PC-9 (cell line): Measurements from ENCODE around the gene P4HB. TPM values are rescaled to one million over a fixed set of nuclear protein-coding genes. Genes with fewer than 3 reads are reported as not detected.

Source experiments
- BruUV-seq: library from RNA; stranded (reverse); fragments of 400-500 nt; replicated peaks from 2 replicates; lab custom pipeline; 2021; lab: Mats Ljungman, UMichigan
- CTCF ChIA-PET: fragments of 300-600 bp; sonication (Branson Sonifier 250); formaldehyde crosslinking; loops from one replicate; lab custom pipeline; 2022; ENCODE audit warnings: antibody characterized with exemption; lab: Charles Lee
- POLR2A ChIA-PET: fragments of 300-600 bp; sonication (Branson Sonifier 250); formaldehyde crosslinking; loops from one replicate; lab custom pipeline; 2022; ENCODE audit warnings: antibody characterized with exemption; ENCODE audit not compliant: unreplicated experiment; lab: Charles Lee
- DNase-seq, 2 experiments: peaks; one replicate each; pipeline versions ENCODE4 v3.0.0 to v3.0.0-alpha.2; 2015 to 2022; ENCODE audit warnings: mixed read lengths in 1 of 2
- H2AFZ ChIP-seq: fragments of 200-600 bp; sonication (generic); 2 replicates; pipeline ENCODE4 v1.8.1; 2017; ENCODE audit warnings: antibody characterized with exemption
- H3F3A ChIP-seq: fragments of 200-600 bp; sonication (generic); 2 replicates; pipeline ENCODE4 v1.8.1; 2017; ENCODE audit warnings: antibody characterized with exemption, mild to moderate bottlenecking, low read depth; ENCODE audit not compliant: insufficient read depth
- H3K27ac ChIP-seq: fragments of 200-600 bp; sonication (generic); 2 replicates; pipeline ENCODE4 v1.6.1; 2016; ENCODE audit warnings: mixed run types
- H3K27me3 ChIP-seq: fragments of 200-600 bp; sonication (generic); 2 replicates; pipeline ENCODE4 v1.6.1; 2016; ENCODE audit warnings: low read depth, mixed run types; ENCODE audit not compliant: insufficient read depth
- H3K36me3 ChIP-seq: fragments of 200-600 bp; sonication (generic); 2 replicates; pipeline ENCODE4 v1.6.1; 2016; ENCODE audit warnings: low read depth, mixed run types
- H3K4me1 ChIP-seq: fragments of 200-600 bp; sonication (generic); replicated peaks from 2 replicates; pipeline ENCODE4 v1.6.1; 2016; ENCODE audit warnings: mixed run types; ENCODE audit not compliant: insufficient read depth
- H3K4me2 ChIP-seq: fragments of 200-600 bp; sonication (generic); 2 replicates; pipeline ENCODE4 v1.6.1; 2017; ENCODE audit warnings: mixed run types
- H3K4me3 ChIP-seq: fragments of 200-600 bp; sonication (generic); 2 replicates; pipeline ENCODE4 v1.6.1; 2016; ENCODE audit warnings: mixed run types
- H3K79me2 ChIP-seq: fragments of 200-600 bp; sonication (generic); 2 replicates; pipeline ENCODE4 v1.6.1; 2017; ENCODE audit warnings: low read depth, mixed run types
- H3K9me2 ChIP-seq: fragments of 200-600 bp; sonication (generic); 2 replicates; pipeline ENCODE4 v1.8.1; 2017; ENCODE audit warnings: mild to moderate bottlenecking; ENCODE audit not compliant: insufficient read depth
- H3K9me3 ChIP-seq: fragments of 200-600 bp; sonication (generic); 2 replicates; pipeline ENCODE4 v1.8.1; 2016; ENCODE audit warnings: low read depth; ENCODE audit not compliant: insufficient read depth
- H4K20me1 ChIP-seq: fragments of 200-600 bp; sonication (generic); 2 replicates; pipeline ENCODE4 v1.8.1; 2017; ENCODE audit not compliant: insufficient read depth
- EZH2 ChIP-seq: fragments of 200-600 bp; sonication (generic); IDR thresholded peaks from 2 replicates; pipeline ENCODE4 v1.8.0; 2017; ENCODE audit warnings: antibody characterized with exemption, low read depth
- intact Hi-C: fragments of 100-400 bp; cut with micrococcal nuclease; formaldehyde crosslinking; loops from one replicate; pipeline ENCODE4 v1.10.0; 2022; ENCODE audit not compliant: unreplicated experiment
- total RNA-seq: library from RNA; stranded (reverse); gene quantifications from 2 replicates; pipeline ENCODE4 v1.2.3, GENCODE V29; 2021
- TF ChIP-seq, protein P1 (sequence below): fragments of 200-600 bp; sonication (generic); conservative IDR thresholded peaks from 2 replicates; pipeline ENCODE4 v1.6.1; 2017; ENCODE audit warnings: mixed run types, antibody characterized with exemption, mild to moderate bottlenecking, moderate library complexity

P4HB gene
- total RNA-seq, 1 experiment from 2014 or later: 636 TPM

DNA sequence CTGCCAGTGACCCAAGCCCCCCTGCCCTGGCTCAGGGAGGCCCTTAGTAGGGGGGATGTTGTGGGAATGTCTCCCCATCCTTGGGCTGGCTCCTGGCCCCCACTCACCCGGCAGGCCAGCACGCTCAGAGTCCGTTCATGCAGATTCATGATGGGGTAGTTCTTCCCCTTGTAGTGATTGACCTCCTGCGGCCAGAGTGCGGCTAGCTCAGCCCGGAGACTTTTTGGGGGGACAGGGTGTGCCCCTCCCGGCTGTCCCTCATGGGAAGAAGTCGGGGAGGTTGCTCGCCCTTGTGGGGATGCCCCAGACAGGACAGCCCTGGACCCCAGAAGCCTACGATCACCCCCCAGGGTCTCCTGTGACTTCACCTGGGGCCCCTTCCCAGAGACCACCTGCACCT, 45.7 kb upstream of the P4HB start:
- Histone ChIP-seq H3K79me2 (no peaks in the 10 kb centered on the region), H3K9me3 (no peaks in the 10 kb centered on the region), H3K9me2 (no peaks in the 10 kb centered on the region), H3F3A (no peaks in the 10 kb centered on the region; the same call in 1 of the 2 replicates), H3K27me3 (no peaks in the 10 kb centered on the region), H2AFZ (no peak overlapping the region), H3K36me3 (no peaks in the 10 kb centered on the region), H4K20me1 (no peaks in the 10 kb centered on the region), H3K4me1 (0 out of 2 replicates have a peak, but pooled peaks cover 7% of the 10 kb centered on the region), H3K4me3 (no peak overlapping the region), H3K27ac (no peak overlapping the region), H3K4me2 (no peak overlapping the region)
- no peak for DNase-seq
- TF ChIP-seq, protein P1, sequence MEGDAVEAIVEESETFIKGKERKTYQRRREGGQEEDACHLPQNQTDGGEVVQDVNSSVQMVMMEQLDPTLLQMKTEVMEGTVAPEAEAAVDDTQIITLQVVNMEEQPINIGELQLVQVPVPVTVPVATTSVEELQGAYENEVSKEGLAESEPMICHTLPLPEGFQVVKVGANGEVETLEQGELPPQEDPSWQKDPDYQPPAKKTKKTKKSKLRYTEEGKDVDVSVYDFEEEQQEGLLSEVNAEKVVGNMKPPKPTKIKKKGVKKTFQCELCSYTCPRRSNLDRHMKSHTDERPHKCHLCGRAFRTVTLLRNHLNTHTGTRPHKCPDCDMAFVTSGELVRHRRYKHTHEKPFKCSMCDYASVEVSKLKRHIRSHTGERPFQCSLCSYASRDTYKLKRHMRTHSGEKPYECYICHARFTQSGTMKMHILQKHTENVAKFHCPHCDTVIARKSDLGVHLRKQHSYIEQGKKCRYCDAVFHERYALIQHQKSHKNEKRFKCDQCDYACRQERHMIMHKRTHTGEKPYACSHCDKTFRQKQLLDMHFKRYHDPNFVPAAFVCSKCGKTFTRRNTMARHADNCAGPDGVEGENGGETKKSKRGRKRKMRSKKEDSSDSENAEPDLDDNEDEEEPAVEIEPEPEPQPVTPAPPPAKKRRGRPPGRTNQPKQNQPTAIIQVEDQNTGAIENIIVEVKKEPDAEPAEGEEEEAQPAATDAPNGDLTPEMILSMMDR: no peak
- TF ChIP-seq EZH2: no peak
- CTCF ChIA-PET: interaction anchor here (0.5 kb wide), 1 partner anchor 48 kb away, joined by 20 read pairs; no protein-coding TSS in a partner anchor
- intact Hi-C loops: no loop called here
- POLR2A ChIA-PET: no interaction called here
- BruUV-seq: no TSS peak

DNA sequence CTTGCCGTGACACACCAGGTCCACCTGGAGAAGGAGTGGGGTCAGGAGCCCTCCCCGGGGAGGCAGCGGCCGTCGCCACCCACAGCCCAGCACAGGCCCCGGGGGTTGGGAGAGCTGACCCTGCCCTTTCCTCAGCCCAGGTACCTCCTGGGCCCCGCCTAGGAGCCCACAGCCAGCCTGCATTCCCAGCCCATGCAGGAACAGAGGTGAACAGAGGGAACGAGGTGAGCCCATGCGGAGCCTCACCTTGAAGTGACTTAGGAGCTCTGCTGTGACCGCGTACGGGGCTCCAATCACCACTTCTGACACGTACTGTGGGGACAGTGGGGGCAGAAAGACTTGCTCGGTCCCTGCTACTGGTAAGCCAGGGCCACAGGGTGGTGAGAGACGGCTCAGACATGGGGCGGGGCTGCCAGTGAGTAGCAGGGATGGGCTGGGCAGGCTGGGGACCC, 45.1 kb upstream of the P4HB start:
- Histone ChIP-seq H3K9me2 (no peaks in the 10 kb centered on the region), H3K79me2 (no peaks in the 10 kb centered on the region), H3K27ac (no peak overlapping the region), H3K27me3 (no peaks in the 10 kb centered on the region), H3F3A (no peaks in the 10 kb centered on the region; the same call in 1 of the 2 replicates), H2AFZ (no peak overlapping the region), H3K9me3 (no peaks in the 10 kb centered on the region), H3K4me3 (no peak overlapping the region), H4K20me1 (no peaks in the 10 kb centered on the region), H3K4me1 (0 out of 2 replicates have a peak, but pooled peaks cover 7% of the 10 kb centered on the region), H3K4me2 (no peak overlapping the region), H3K36me3 (no peaks in the 10 kb centered on the region)
- intact Hi-C loops: no loop called here
- TF ChIP-seq, protein P1: no peak
- no peak for TF ChIP-seq EZH2
- no peak for DNase-seq
- no TSS peak for BruUV-seq
- ChIA-PET POLR2A (no interaction called here), CTCF (no interaction called here)

DNA sequence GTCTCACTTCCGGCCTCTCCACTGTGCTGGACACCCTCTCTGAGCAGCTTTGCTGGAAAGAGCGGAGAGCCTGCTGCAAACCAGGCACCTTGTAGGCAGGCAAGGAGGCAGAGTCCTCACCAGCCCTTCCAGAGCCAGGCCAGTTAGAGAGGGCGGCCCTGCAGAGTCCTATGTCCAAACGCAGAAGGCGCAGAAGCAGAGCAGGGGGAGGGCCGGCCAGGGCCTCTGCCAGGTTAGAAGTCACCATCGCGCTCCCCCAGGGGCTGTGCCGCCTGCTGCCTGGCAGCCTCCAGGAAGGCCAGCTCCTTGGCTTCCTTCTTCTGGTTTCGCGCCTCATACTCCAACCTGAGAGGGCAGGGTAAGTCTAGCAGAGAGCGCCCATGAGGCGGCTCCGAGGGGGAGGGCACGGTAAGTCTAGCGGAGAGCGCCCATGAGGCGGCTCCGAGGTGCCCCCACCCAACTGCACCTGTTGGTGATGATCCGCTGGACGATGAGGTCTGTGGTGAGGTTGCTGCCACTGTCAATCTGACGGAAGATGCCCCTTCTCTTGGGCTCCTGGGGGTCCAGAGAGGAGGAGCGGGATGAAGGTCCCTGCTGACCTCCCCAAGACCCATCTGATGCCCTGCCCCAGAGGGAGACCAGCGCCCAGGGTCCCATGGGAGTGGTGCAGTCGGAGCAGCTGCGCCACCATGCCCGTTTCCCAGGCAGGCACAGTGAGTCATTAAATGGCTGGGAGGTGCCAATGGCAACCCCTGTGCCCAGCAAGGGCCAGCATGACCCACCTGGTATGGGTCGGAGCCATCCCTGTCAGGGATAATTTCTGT, 44.5 kb upstream of the P4HB start:
- no peak for DNase-seq
- H4K20me1 ChIP-seq: no peaks in the 10 kb centered on the region
- CTCF ChIA-PET: no interaction called here
- peaks cover 3% of the 10 kb centered on the region; the same call in 1 of the 2 replicates for H3K4me1 ChIP-seq
- no peak overlapping the region for H3K27ac ChIP-seq
- TF ChIP-seq EZH2: no peak
- TF ChIP-seq, protein P1: no peak
- no peak overlapping the region for H3K4me3 ChIP-seq
- H3F3A ChIP-seq: no peaks in the 10 kb centered on the region; the same call in 1 of the 2 replicates
- no peaks in the 10 kb centered on the region for H3K27me3 ChIP-seq
- POLR2A ChIA-PET: no interaction called here
- no peaks in the 10 kb centered on the region for H3K9me2 ChIP-seq
- intact Hi-C loops: no loop called here
- no peak overlapping the region for H3K4me2 ChIP-seq
- no peak overlapping the region for H2AFZ ChIP-seq
- H3K9me3 ChIP-seq: no peaks in the 10 kb centered on the region
- no peaks in the 10 kb centered on the region for H3K36me3 ChIP-seq
- no TSS peak for BruUV-seq
- no peaks in the 10 kb centered on the region for H3K79me2 ChIP-seq
